ENCODE data around the gene NPC2.

Gene NPC2

GRCh38 chr14:74437496-74438053 lies 55.5 kb downstream of the NPC2 start:
- in situ Hi-C loops (cut with MboI; ENCODE audit: low pct_unique_long_range_greater_than_20kb, low sequenced_read_pairs, unreplicated experiment): no loop called here
- DNase-seq (ENCODE audit: low spot score): no peak
- TF ChIP-seq, protein P1, sequence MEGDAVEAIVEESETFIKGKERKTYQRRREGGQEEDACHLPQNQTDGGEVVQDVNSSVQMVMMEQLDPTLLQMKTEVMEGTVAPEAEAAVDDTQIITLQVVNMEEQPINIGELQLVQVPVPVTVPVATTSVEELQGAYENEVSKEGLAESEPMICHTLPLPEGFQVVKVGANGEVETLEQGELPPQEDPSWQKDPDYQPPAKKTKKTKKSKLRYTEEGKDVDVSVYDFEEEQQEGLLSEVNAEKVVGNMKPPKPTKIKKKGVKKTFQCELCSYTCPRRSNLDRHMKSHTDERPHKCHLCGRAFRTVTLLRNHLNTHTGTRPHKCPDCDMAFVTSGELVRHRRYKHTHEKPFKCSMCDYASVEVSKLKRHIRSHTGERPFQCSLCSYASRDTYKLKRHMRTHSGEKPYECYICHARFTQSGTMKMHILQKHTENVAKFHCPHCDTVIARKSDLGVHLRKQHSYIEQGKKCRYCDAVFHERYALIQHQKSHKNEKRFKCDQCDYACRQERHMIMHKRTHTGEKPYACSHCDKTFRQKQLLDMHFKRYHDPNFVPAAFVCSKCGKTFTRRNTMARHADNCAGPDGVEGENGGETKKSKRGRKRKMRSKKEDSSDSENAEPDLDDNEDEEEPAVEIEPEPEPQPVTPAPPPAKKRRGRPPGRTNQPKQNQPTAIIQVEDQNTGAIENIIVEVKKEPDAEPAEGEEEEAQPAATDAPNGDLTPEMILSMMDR (IDR thresholded peaks at IDR 0.05; ENCODE audit: extremely low read depth, insufficient read depth, missing control alignments): no peak

- in situ Hi-C loops (cut with MboI; ENCODE audit: low pct_unique_long_range_greater_than_20kb, low sequenced_read_pairs, unreplicated experiment): no loop called here
- DNase-seq (ENCODE audit: low spot score): no peak
- TF ChIP-seq, protein P1 (IDR thresholded peaks at IDR 0.05; ENCODE audit: extremely low read depth, insufficient read depth, missing control alignments): no peak
These were observed 58.8 kb downstream of the NPC2 start for GRCh38 chr14:74434294-74434693.

DNA sequence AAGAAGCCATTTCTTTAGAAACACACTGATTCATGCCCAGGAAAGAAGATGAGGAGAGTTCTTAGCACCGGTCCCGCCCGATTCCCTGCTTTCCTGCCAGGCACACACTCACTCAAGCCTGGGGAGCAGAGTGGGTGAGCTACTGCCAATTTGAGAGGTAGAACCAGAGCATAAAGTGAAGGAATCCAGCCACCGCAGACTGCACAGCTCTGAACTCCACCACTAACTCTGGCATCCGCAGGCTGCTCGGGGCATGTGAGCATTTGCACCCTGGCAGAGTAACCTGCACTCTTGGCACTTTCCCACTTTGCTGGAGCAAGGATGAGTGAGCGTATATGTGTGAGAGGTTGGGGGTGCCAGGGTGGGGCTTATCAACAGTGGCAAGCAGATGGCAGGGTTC lies 63.1 kb downstream of the NPC2 start:
- no peak for DNase-seq (ENCODE audit: low spot score)
- TF ChIP-seq, protein P1 (IDR thresholded peaks at IDR 0.05; ENCODE audit: extremely low read depth, insufficient read depth, missing control alignments): no peak
- in situ Hi-C loops (cut with MboI; ENCODE audit: low pct_unique_long_range_greater_than_20kb, low sequenced_read_pairs, unreplicated experiment): no loop called here
